HepG2 (cell line): ENCODE data around the gene ZFHX3. TPM values are rescaled to one million over a fixed set of nuclear protein-coding genes. Genes with fewer than 3 reads are reported as not detected.

Source experiments
- KMT2A ChIP-seq: sonication (generic); formaldehyde crosslinking; IDR thresholded peaks from 2 replicates; pipeline ENCODE4 v1.4.0; 2020; ENCODE audit warnings: missing genetic modification reagents
- MIXL1 ChIP-seq: IDR thresholded peaks from 2 replicates; pipeline ENCODE4 v1.6.1; 2016
- NRL ChIP-seq: sonication (generic); formaldehyde crosslinking; IDR thresholded peaks from 2 replicates; pipeline ENCODE4 v1.5.0; 2020; ENCODE audit warnings: missing genetic modification reagents, mild to moderate bottlenecking, moderate library complexity, borderline replicate concordance
- STAT6 ChIP-seq: sonication (generic); formaldehyde crosslinking; IDR thresholded peaks from 2 replicates; pipeline ENCODE4 v1.4.0; 2020; ENCODE audit warnings: missing genetic modification reagents, mild to moderate bottlenecking, borderline replicate concordance
- THAP9 ChIP-seq: sonication (generic); formaldehyde crosslinking; IDR thresholded peaks from 2 replicates; pipeline ENCODE4; 2020; ENCODE audit warnings: missing genetic modification reagents, mild to moderate bottlenecking, borderline replicate concordance
- ZBTB4 ChIP-seq: sonication (generic); formaldehyde crosslinking; IDR thresholded peaks from 2 replicates; pipeline ENCODE4 v1.4.0; 2020; ENCODE audit warnings: missing genetic modification reagents, mild to moderate bottlenecking, borderline replicate concordance
- ZNF383 ChIP-seq: sonication (generic); formaldehyde crosslinking; IDR thresholded peaks from 2 replicates; pipeline ENCODE4 v1.4.0; 2020; ENCODE audit warnings: missing genetic modification reagents, mild to moderate bottlenecking, borderline replicate concordance
- ZNF747 ChIP-seq: sonication (generic); formaldehyde crosslinking; IDR thresholded peaks from 2 replicates; pipeline ENCODE4 v1.8.1; 2023; ENCODE audit warnings: missing genetic modification reagents, mild to moderate bottlenecking, borderline replicate concordance
- polyA plus RNA-seq, 8 experiments: library from polyadenylated mRNA; depleted of rRNA in 3 of 8; stranded (reverse) in 7 of 8; unstranded in 1 of 8; fragments of >200 nt; fragmentation: Illumina TruSeq in 4 of 8; extraction: Trizol in 4 of 8; gene quantifications; 2 replicates each; pipeline versions ENCODE4 v1.2.1 to v1.2.3, GENCODE V29; 2011 to 2016; ENCODE audit warnings: low read depth in 4 of 8, missing spikeins in 1 of 8, mixed read lengths in 1 of 8; ENCODE audit not compliant: insufficient read depth in 1 of 8
- total RNA-seq, 5 experiments: library from RNA; depleted of rRNA; stranded (reverse); fragments of >200 nt; fragmentation: Illumina TruSeq; extraction: Trizol; gene quantifications; 2 replicates each; pipeline ENCODE4 v1.2.3, GENCODE V29; 2016; ENCODE audit warnings: low read depth in 1 of 5

Gene ZFHX3
- total and polyA plus RNA-seq, 2 of the 13 experiments (the other 11 are each of a cell fraction or from before 2014, with no cell fraction given) = 5.0 to 6.0 TPM

GRCh38 chr16:73036074-73036826 lies 11.7 kb downstream of the ZFHX3 start (continued):
- TF ChIP-seq STAT6 (CRISPR knock-in tag) (no peak), ZBTB4 (peak; percentile 20; the same call in 1 of the 2 replicates), THAP9 (CRISPR knock-in tag) (peak; percentile 29; the same call in 1 of the 2 replicates), KMT2A (CRISPR knock-in tag) (0 out of 2 replicates have a peak, but pooled peaks have one; percentile 32), ZNF747 (no peak), MIXL1 (no peak), NRL (peak; percentile 47; the same call in 1 of the 2 replicates), ZNF383 (CRISPR knock-in tag) (no peak)
- TF ChIP-seq, all 625 proteins: peak for 10
